Middle frontal gyrus (tissue), 1 donor: ENCODE measurements around the gene KIRREL3.

Experiments used
- DNase-seq: peaks from one replicate; pipeline ENCODE4 v3.0.0-alpha.2; 2015; ENCODE audit warnings: low spot score; ENCODE audit errors: extremely low spot score

Gene KIRREL3

GRCh38 chr11:126997641-126998040 lies 2.9 kb downstream of the KIRREL3 start:
- no peak for DNase-seq

DNA sequence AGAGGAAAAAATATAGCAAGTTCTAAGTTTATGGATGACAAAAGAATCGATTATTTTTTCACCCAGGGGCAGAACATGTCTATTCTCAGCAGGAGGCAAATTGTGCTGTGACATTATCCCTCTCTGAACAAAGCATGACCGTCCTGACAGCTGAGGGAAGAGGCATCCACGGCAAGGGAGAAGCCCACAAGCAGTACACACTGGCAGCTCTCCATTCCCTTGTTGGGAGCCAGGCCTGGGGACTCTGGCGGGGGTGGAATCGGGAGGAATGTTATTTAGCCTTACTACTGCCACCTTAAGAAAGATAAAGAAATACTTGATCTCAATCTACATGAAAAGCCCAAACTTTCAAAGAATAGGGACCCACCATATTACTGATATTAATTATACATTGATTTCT lies 3.4 kb downstream of the KIRREL3 start:
- no peak for DNase-seq

GRCh38 chr11:126996036-126996804 lies 4.3 kb downstream of the KIRREL3 start:
- no peak for DNase-seq

- DNase-seq, result no peak
Observed at GRCh38 chr11:126993599-126993998, 7.0 kb downstream of the KIRREL3 start.

DNA sequence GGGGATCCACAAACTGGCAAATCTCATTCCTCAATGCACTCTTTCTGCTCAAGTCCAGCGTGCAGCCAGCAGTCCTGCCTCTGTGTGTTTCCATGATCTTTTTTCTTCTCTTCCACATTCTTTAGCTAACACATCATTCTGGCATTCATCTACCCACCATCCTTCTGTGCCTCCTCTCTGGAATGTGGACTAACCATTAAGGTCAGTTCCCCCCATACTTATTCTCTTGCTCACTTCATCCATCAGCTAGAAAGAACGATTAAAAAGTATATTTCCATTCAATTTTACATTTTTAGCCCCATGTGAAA lies 7.8 kb downstream of the KIRREL3 start:
- no peak for DNase-seq

GRCh38 chr11:126992065-126992803 lies 8.3 kb downstream of the KIRREL3 start:
- DNase-seq, result no peak

DNA sequence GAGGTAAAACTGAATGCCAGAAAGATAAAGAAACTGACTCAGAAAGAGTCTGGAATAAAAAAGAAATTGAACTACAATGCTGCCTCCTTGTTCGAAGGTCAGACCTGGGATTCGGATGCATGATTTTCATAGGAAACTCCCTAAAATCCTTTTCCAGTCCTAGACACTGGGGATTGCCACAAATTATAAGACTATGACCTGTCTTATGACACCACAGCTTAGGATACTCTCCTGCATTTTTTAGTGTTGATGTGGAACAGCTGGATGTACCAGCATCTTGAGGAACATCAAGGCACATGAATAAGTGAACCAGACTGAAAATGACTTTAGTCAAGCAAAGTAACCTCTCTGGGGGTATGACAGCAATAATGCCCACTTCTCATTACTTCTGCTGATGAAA lies 9.0 kb downstream of the KIRREL3 start:
- no peak for DNase-seq

- DNase-seq, result no peak
Observed at GRCh38 chr11:126990716-126991480, 9.7 kb downstream of the KIRREL3 start.

GRCh38 chr11:126989942-126990715 lies 10.4 kb downstream of the KIRREL3 start:
- no peak for DNase-seq

DNA sequence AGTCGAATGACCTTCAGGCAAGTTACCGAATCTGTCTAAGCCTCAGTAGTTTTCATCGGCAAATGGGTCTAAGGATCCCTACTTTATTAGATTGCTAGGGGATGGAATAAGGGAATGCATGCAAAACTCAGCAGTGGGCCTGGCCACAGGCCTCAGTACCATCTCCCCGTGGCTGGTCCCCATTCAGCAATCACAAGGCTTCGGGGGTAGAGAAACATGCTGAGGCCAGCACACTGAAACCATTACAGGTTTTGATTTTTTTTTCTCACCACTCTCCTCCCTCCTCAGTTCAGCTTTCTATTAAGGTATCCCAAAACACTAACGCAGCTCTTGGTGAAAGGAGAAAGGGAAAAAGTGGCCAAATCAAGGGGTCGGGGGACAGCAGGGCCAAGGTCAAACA lies 11.9 kb downstream of the KIRREL3 start:
- DNase-seq, result no peak

GRCh38 chr11:126981635-126982034 lies 18.9 kb downstream of the KIRREL3 start:
- DNase-seq, result no peak

DNA sequence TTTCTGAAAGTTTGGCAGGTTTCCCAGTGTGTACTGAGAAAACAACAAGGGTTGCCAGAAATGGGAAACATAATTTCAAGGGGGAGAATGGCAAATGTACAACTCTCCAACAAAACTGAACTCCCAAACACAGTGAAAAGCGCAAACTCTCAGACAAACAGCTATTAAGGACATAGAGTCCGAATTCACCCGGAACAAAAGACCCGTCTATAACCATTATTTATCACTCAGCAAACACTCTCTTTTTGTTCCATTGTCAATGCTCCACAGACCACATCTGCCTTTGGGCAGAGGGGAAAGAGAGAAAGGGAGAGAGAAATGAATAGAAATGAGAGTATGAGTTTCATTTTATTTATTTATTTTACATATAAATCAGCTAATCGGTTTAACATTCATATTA lies 21.7 kb downstream of the KIRREL3 start:
- peak; percentile 57 for DNase-seq

DNA sequence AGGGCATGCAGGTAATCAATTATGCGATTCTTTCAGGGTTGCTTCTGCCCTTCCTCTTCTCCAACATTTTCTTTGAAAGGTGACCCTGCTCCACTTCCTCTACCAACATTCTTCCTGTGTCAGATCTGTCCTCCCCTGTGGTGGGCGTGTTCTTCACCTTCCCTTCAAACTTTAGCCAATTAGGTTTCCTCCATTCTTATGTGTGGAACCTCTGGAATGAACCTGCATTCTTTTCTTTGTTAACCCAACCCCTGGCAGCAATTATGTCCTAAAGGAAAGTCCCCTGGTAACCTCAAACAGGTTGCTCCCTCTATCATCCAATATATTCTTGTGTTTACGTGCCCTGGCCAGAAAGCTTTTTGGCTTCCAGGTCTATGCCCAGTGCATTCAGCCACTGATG lies 22.4 kb downstream of the KIRREL3 start:
- no peak for DNase-seq

- DNase-seq, result no peak
Observed at GRCh38 chr11:126973051-126973450, 27.5 kb downstream of the KIRREL3 start.

DNA sequence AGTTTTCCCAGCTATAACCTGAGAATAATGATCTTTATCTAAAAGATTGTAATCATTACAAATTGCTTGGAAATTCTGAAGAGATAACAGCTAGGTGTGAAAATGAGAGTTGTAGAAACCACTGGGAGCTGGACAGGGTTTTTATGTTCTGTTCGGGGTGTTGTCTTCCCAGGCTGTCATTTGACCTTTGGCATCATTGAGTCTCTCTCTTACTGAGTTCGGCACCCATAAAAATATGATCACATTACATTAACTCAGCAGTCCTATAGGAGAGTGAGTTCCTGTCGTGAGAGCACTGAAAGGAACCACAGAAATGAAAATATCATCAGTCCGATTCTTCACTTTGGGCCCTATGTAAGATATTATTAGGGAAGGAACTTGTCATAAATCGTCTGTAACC lies 29.3 kb downstream of the KIRREL3 start:
- DNase-seq, result no peak

DNA sequence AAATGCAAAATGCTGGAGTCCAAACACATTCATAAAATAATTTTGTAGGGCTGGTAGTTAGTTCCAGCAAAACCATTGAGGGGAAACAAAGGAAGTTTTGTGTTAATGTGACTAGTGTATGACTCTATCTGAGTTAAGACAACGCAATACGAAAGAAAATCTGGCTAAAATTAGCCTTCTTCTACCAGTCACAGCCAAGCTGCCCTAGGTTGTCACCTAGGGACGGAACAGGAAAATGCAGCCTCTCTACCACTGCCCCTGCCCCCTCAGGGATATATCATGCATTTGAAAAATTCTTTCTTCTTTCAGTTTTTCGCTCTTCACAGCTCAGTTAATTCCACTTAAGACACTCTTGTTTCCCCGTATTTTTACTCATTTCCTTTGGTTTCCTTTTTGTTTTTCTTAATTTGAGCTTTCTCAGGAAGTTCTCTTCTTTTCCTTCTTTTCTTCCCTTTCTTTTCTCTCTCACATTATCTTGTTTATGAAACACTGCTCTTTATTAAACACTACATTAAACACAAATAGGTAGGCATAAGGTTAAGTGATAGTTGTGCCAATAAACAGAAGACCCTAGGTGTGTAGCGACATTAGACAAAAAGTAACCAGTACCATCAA lies 30.6 kb downstream of the KIRREL3 start:
- no peak for DNase-seq

GRCh38 chr11:126968915-126969314 lies 31.7 kb downstream of the KIRREL3 start:
- no peak for DNase-seq

GRCh38 chr11:126965331-126965730 lies 35.2 kb downstream of the KIRREL3 start:
- no peak for DNase-seq

- DNase-seq, result no peak
Observed at GRCh38 chr11:126963603-126964363, 36.8 kb downstream of the KIRREL3 start.

- DNase-seq, result no peak
Observed at GRCh38 chr11:126963115-126963514, 37.5 kb downstream of the KIRREL3 start.
